HG03378 (cell line): Measurements from ENCODE around the gene NMD3.
"Not testable (repeated sequence)": the region's sequence is repeated elsewhere in the genome, so short reads cannot be mapped to it uniquely, and the experiment has no call there.

Experiments
- ATAC-seq: cut with Tn5 transposase; IDR thresholded peaks from one replicate; pipeline ENCODE4 v1.9.1; 2021; ENCODE audit warnings: mild to moderate bottlenecking, moderate library complexity; ENCODE audit not compliant: unreplicated experiment

NMD3 gene

DNA sequence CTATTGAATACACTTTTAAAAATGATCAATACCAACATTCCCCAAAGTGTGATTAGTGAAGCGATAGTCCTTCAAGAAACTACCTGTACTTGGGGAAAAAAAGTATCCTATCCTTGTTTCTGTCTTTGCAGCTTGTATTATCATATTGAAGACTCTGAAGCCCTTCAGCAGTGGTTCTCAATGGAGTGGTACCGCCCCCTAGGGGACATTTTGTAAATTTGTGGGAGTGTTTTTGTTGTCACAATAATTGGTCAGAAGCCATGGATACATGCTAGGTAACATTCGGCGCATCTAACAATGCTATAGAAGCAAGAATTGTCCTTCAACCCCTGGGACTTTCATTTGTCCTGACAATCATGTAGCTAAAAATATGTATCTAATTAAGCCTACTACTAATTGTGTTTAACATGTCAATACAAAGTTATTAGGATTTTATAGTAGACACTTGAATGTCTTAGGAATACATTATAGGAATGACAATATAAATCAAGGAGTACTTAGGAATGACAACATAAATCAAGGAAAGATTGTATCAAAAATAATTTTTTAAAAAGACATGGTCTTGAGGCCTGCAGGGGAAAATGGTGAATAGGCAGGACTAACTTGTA, 53.7 kb downstream of the NMD3 start:
- ATAC-seq: peak; percentile 85

DNA sequence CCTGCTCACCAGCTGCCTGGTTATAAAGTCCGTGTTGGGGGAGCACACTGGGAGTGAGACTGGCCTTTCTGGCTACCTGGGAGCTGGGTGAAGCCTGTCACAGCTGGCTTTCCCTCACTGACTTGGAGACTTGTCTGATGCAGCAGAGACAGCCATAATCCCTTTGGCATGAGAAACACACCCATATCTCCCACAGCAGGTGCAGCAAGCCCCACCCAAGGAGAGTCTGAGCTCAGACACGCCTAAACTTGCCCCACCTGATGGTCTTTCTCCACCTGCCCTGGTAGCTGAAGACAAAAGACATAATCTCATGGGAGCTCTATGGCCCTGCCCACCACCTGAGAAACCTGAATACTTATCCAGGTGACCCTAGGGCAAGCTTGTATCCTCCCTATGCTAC, 54.8 kb downstream of the NMD3 start:
- no peak for ATAC-seq

DNA sequence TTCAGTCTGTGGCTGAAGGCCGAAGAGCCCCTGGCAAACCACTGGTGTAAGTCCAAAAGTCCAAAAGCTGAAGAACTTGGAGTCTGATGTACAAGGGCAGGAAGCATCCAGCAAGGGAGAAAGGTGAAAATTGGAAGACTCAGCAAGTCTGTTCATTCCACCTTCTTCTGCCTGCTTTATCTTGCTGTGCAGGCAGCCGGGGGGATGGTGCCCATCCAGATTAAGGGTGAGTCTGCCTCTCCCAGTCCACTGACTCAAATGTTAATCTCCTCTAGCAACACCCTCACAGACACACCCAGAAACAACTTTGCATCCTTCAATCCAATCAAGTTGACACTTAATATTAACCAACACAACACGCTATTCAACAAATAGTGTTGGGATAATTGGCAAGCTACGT, 61.3 kb downstream of the NMD3 start:
- ATAC-seq: not testable (repeated sequence)

DNA sequence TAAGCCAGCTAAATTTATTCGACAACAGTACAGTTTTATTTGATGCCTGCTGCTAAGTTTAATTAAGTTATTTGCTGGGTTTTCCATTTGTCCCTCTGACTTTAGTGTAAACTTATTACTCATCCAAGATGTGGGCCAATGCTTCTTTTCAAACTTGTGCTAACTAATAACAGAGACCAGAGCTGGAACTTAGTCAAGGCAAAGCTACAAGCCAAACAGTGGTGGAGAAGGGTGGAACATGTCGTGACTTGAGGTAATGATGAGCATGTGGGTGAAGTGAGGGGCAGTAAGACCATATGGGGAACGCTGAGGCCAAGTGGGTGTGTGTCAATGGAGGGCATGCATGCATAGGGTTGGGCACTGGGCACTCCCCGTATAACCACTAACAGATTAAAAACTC, 63.9 kb downstream of the NMD3 start:
- ATAC-seq: no peak

DNA sequence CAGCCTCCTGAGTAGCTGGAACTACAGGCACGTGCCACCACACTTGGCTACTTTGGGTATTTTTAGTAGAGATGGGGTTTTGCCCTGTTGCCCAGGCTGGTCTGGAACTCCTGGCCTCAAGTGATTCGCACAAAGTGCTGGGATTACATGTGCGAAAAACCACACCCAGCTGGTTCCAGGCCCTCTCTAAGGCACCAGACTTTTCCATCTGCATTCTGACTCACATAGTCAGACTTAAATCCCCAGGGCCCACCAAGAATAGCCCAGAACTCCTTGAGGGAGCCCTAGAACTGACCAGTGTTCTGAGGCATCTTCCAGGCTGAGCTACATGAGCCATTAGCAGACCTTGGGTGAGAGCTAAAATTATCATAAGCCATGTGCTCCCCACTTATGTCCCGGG, 68.1 kb downstream of the NMD3 start:
- no peak for ATAC-seq

DNA sequence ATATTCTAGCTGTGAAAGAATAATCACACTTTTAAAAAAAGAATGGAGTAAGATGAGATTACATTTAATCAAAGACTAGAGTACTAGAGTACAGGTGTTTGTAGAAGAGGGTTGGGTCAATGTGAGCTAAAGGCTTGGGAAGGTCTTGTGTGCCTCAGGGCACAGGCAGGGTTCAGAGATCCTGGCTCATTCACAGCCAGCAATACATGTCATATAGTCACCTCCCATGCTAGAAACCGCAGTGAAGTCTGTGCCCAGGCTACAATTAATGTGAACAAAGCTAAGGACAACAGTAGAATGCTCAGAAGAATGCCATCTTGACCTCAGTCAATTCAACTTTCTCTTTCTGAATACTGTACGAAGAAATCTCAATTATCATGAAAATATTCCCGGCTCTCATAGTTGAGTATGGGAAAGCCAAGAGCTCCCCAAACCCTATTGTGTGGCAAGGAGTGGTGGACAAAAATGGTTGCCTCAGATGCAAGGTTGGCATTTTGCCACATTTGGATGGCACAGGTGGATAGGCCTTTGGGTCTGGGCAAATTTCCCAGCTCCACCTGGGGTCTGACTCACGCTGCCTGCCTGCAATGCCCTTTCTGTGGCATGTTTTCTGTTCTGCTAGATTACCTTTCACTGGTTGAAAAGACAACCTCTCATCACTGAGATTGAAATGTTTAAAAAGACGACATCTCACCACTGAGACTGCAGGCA, 70.2 kb downstream of the NMD3 start:
- ATAC-seq: no peak

DNA sequence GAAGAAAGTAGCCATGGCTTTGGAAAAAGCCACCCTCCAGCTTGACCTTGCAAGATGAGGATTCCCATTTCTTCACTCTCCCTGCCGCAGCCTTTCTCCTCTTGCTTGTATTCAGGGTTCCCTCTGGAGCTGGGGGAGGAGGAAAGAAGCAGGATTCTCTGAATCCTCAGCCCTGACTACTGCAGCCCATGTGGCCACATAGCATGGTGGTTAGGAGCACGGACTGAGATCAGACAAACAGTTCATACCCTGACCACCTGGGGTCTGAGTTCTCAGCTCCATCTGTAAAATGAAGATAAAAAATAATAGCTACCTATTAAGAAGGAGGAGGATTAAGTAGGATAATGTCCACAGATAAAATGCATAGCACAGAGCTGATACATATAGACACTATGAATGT, 72.3 kb downstream of the NMD3 start:
- no peak for ATAC-seq

DNA sequence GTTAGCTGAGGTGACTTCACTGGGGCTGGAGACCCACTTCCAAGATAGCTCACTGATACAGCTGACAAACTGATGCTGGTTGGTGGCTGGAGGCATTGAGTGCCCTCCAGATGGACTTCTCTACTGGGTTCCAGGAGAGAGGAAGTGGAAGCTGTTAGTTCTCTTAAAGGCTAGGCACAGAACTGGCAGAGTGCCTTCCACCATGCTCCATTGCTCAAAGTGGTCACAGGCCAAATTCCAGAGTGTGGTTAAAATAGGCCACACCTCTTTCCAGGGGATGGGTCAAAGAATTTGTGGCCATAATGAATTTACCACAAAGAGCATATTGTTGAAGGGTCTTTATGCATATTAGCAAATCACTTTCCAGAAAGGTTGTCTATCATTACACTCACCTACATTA, 74.2 kb downstream of the NMD3 start:
- ATAC-seq: no peak

DNA sequence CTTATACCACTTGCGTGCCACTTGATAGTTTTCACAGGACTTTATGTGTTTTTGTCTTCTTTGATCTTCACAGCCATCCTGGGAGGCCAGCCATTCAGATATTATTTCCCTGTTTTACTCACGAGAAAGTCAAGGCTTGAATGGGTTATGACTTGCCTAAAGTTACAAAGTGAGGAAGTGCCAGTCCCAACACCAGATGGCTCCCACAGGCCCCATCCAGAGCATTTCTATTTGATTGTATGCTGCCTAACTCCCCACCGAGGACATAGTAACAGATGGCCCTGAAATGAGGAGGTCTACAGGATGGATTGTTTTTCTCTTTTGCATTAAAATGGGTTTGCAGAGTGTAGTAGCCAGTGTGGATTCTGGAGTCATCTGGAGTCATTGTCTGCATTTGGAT, 75.7 kb downstream of the NMD3 start:
- no peak for ATAC-seq
